Thyroid gland (tissue), 4 donors: ENCODE data around the gene SUGCT.

Source experiments
- CTCF ChIP-seq, 6 experiments: fragments of 200-600 bp in 3 of 6; fragments of 450-650 bp in 3 of 6; sonication (generic) in 3 of 6; IDR thresholded peaks; one replicate each; pipeline ENCODE4 v1.5.1; 2016 to 2019; ENCODE audit warnings: antibody characterized with exemption in 6 of 6, mild to moderate bottlenecking in 2 of 6, inconsistent platforms in 1 of 6, moderate library complexity in 1 of 6
- POLR2A ChIP-seq, 2 donors: fragments of 450-650 bp; IDR thresholded peaks; one replicate each; pipeline ENCODE4 v1.6.1; 2017; ENCODE audit warnings: antibody characterized with exemption in 2 of 2, mild to moderate bottlenecking in 2 of 2, moderate library complexity in 1 of 2

- no peak for TF ChIP-seq CTCF (IDR thresholded peaks at IDR 0.05)
- no peak for TF ChIP-seq POLR2A (IDR thresholded peaks at IDR 0.05)
Measured at GRCh38 chr7:40519009-40519408, 384.2 kb downstream of the SUGCT start.
